DOHH2 (cell line): ENCODE data around the gene SLC25A30.

Experiments used
- EZH2phosphoT487 ChIP-seq: fragments of 200-600 bp; sonication (generic); IDR thresholded peaks from 2 replicates; pipeline ENCODE4 v1.6.1; 2017; ENCODE audit warnings: borderline replicate concordance, mild to moderate bottlenecking, antibody characterized with exemption, low read length, moderate library complexity, mixed read lengths
- TF ChIP-seq, protein P1 (sequence below): fragments of 200-600 bp; sonication (generic); IDR thresholded peaks from one replicate; pipeline ENCODE4 v1.5.1; 2014; ENCODE audit warnings: antibody characterized with exemption, mild to moderate bottlenecking, low read depth, low read length; ENCODE audit not compliant: poor library complexity, severe bottlenecking

DNA sequence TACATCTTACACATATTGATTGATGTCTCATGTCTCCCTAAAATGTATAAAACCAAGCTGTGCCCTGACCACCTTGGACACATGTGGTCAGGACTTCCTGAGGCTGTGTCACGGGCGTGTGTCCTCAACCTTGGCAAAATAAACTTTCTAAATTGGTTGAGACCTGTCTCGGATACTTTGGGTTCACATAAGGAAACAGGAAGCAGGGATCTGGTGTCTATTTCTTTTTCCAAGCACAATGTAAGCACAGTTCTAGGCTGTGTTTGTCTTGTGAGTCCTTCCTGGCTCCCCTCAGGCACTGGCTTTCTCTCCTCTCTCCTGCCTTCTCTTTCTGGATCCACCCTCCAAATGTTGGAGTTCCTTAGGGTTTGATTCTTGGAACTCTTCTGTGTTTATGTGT lies 49.6 kb downstream of the SLC25A30 start:
- TF ChIP-seq, protein P1, sequence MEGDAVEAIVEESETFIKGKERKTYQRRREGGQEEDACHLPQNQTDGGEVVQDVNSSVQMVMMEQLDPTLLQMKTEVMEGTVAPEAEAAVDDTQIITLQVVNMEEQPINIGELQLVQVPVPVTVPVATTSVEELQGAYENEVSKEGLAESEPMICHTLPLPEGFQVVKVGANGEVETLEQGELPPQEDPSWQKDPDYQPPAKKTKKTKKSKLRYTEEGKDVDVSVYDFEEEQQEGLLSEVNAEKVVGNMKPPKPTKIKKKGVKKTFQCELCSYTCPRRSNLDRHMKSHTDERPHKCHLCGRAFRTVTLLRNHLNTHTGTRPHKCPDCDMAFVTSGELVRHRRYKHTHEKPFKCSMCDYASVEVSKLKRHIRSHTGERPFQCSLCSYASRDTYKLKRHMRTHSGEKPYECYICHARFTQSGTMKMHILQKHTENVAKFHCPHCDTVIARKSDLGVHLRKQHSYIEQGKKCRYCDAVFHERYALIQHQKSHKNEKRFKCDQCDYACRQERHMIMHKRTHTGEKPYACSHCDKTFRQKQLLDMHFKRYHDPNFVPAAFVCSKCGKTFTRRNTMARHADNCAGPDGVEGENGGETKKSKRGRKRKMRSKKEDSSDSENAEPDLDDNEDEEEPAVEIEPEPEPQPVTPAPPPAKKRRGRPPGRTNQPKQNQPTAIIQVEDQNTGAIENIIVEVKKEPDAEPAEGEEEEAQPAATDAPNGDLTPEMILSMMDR: no peak
- no peak for TF ChIP-seq EZH2phosphoT487
